Measurements from ENCODE around the gene CBFA2T3.

DNA sequence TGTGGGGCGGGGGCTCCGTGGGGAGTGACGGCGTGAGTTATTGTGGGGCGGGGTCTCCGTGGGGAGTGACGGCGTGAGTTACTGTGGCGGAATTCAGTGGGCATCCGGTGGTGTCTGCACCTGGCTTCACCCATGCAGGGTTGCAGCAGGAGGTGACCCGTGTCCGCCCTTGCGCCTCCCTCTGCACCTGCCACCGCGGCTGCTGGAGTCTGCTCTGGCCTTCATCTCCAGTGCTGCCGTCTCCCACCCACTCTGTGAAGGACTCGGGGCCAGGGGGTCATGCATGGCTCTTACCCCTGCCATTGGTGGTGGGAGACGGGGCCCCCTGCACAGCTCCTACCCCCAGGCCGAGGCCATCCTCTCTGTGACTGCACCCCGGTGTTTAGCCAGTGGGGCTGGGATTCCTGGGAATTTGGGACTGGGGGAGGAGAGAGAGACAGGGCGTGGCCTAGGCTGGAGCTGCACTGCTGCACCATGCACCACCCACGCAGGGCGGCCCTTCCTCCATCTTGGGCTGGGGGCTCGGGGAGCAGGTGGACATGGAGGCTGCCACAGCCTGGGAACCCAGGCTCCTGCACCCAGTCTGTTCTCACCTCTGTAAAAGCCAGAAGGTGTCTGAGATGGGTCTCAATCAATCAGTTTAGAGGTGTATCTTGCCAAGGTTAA lies 109.3 kb downstream of the CBFA2T3 start:
- TF ChIP-seq, protein P1, sequence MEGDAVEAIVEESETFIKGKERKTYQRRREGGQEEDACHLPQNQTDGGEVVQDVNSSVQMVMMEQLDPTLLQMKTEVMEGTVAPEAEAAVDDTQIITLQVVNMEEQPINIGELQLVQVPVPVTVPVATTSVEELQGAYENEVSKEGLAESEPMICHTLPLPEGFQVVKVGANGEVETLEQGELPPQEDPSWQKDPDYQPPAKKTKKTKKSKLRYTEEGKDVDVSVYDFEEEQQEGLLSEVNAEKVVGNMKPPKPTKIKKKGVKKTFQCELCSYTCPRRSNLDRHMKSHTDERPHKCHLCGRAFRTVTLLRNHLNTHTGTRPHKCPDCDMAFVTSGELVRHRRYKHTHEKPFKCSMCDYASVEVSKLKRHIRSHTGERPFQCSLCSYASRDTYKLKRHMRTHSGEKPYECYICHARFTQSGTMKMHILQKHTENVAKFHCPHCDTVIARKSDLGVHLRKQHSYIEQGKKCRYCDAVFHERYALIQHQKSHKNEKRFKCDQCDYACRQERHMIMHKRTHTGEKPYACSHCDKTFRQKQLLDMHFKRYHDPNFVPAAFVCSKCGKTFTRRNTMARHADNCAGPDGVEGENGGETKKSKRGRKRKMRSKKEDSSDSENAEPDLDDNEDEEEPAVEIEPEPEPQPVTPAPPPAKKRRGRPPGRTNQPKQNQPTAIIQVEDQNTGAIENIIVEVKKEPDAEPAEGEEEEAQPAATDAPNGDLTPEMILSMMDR (IDR thresholded peaks at IDR 0.05; ENCODE audit: insufficient read depth, low read length): no peak
- TF ChIP-seq POLR2AphosphoS5 (IDR thresholded peaks at IDR 0.05; ENCODE audit: low read depth) (no peak), REST (IDR thresholded peaks at IDR 0.05; ENCODE audit: insufficient replicate concordance, low read depth) (no peak), GABPA (IDR thresholded peaks at IDR 0.05; ENCODE audit: low read depth) (no peak), SPI1 (IDR thresholded peaks at IDR 0.05; ENCODE audit: borderline replicate concordance, low read depth) (no peak)

All from HL-60 (cell line).